Measurements from ENCODE around the gene DDN.

DDN gene

DNA sequence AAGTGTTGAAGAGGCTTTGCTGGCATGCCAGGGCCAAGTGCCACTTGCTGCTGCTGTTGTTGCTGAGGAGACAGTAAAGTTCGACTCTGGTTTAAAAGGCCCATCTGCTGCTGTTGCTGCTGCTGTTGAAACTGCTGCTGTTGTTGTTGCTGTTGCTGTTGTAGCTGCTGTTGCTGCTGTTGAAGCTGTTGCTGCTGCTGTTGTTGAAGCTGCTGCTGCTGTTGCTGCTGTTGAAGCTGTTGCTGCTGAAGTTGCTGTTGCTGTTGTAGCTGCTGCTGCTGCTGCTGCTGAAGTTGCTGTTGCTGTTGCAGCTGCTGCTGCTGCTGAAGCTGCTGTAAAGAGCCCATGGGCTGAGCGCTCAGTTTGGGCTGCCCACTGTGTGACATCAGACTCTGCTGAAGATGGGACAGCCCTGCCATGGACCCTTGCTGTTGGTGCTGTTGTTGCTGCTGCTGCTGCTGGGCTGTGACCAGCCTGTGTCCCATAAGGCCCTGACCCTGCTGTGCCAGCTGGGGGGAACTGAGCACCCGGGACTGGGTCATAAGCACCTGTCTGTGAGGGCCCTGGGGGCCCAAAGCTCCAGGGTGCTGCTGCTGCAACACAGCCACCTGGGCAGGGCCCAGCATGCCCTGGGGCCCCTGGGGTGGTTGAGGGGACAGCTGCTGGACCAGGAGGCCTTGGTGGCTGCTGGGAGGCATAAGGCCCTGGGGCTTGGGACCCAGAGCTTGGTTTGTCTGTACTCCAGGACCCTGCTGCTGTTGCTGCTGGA lies 33.7 kb upstream of the DDN start:
- in situ Hi-C loops (cut with HindIII; ENCODE audit: low pct_ligation_motif_present, low pct_unique_long_range_greater_than_20kb, low sequenced_read_pairs) = no loop called here
- no peak for DNase-seq

DNA sequence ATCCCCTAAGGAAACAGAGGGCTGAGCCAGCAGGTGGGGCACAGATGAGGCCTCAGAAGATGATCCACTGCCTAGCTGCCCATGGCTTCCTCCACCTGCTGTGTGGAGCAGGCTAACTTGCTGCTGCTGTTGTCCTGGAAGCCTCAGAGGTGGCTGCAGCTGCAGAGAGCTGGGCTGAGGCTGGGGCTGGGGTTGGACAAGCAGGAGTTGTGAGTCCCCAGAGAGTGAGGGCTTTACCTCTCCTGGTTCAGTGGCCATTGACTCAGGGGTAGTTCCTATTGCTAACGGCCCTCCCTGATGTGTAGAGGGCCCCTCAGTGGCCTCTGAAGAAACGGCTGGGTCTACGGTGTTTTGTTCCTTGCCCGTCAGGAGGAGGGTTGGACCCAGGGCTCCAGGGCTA lies 33.1 kb upstream of the DDN start:
- no peak for DNase-seq
- in situ Hi-C loops (cut with HindIII; ENCODE audit: low pct_ligation_motif_present, low pct_unique_long_range_greater_than_20kb, low sequenced_read_pairs) = no loop called here

DNA sequence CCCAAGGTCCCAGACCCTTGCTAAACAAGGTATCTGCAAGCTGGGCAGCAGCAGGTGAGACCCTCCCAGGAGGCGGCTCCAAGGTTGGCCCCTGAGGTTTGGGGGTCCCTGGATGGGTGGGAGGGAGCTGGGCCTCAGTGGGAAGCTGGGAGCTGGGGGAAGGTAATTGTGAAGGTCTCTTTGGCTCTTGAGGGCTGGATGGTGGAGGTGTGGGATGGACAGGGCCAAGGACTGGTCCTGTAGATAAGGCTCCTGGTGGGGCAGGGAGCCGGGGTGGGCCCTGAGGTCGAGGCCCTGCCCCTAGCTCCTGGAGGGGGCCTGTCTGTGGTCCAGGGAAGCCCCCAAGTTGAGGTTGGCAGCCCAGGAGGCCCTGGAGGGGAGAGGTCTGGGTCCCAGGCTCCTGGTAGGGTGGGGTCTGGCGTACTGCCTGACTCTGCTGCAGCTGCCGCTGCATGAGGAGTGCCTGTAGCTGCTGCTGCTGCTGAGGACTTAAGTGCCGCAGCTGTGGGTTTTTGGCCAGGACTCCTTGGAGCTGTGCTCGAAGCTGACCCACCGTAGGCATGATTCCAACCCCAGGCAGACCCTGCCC lies 32.5 kb upstream of the DDN start:
- in situ Hi-C loops (cut with HindIII; ENCODE audit: low pct_ligation_motif_present, low pct_unique_long_range_greater_than_20kb, low sequenced_read_pairs) = no loop called here
- DNase-seq = no peak

DNA sequence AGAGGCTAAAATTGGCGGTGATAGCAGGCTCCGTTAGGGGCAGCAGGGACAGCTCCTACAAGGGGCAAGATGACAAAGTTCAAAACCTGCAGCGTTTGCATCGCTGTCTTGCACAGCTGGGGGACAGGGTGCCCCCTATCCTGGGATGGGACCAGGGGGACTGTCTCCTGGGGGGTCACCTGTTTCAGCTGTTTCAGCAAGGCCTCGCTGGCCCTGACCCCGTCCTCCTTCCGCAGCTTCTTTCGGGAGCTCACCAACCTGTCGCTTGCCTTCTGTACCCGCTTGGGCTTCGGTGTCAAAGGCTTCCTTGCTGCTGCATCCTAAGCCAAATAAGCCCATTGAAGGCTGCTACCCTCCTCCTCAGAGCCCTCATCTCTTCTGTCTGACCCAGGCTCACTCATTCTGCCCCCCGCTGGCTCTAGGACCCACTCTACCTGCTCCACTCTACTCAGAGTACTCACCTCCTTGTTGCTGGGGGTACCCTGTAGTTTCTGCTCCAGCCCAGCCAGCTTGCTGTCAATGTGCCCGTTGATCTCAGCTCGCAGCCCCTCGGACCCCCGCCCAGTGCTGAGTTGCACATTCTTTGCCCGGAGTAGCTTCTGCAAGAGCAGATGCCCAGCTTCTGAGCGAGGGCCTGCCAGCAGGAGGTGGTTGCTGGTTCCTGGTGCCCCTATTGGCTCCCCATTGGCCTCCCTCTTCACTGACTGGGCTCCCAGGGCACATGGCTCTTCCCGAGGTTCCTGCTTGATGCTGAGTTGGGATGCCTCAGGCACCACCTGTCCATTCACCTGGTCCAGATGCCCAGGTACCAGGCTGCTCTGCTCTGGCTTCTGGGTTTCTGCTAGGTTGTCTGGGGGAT lies 31.8 kb upstream of the DDN start:
- no peak for DNase-seq
- in situ Hi-C loops (cut with HindIII; ENCODE audit: low pct_ligation_motif_present, low pct_unique_long_range_greater_than_20kb, low sequenced_read_pairs) = no loop called here

DNA sequence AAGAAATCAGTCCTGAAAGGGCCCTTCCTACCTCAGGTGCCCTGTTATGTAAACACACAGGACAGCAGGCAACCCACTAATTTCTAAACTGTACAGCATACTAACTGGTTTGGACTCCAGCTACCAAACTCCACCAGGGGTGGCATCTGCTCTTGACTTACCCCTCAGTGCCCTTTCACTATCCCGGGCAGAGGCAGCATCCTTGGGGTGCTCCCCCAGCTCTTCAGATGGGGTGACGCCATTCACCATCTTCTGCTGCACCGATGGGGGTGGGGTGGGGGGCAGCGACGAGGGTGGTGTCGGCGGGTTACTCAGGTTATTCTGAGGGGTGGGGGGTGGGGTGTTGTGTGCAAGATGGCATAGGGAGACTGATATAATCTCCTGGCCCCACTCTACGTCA lies 30.9 kb upstream of the DDN start:
- in situ Hi-C loops (cut with HindIII; ENCODE audit: low pct_ligation_motif_present, low pct_unique_long_range_greater_than_20kb, low sequenced_read_pairs) = no loop called here
- no peak for DNase-seq

DNA sequence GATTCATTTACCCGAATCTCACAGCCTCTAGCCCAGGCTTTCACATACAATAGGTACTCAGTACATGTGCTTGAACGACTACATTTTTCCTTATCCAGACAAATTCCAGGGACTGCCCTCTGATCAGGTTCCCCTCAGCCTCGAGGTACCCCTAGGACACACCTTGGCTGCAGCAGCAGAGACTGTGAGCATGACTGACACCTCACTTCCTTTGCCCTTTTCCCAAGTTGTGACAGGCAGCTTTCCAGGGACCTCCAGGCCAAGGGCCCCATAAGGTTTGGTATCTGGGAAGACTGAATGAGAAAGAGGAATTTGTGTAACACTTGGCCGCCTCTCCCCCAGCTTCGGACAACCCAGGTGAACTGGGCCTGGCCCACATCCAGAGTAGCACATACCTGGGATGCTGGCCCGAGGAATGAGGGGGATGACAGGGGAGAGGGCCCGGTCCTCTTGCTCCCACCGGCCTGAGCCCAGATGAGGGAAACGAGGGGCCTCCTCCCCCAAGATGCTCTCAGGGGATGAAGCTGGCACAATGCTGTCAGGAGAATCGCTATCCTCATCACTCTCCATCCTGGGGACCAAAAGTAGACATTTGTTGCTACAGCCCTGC lies 29.6 kb upstream of the DDN start:
- in situ Hi-C loops (cut with HindIII; ENCODE audit: low pct_ligation_motif_present, low pct_unique_long_range_greater_than_20kb, low sequenced_read_pairs) = no loop called here
- no peak for DNase-seq

DNA sequence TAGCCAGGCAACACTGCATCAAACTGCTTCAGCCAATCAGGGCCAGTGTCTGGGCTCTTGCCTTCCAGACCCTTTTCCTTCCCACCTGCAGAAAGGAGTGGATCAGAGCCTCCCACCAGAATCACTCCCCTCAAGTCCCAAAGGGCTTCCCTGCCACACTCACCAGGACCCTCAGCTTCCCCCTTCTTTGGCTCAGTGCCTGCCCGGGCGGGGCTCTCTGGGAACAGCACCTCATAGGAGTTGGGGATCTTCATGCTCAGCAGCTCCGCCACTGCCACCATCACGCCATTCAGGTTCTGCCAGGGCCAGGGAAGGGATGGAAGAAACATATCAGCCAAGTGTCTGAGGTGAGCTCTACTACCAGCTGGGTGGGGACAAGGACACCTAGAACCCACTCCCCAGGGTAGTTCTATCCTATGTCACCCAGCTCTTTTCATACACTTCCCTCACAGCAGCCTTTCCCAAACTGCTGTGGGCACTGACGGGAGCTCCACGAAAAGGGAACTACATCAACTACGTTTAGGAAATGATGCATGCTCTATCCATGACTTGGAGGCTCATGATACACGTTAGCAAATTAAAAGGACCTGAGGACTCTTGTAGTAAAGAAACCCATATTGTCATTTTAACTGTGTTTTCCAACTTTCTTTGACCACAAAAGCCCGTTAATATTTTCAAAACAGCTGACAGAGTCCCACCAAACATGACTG lies 28.8 kb upstream of the DDN start:
- in situ Hi-C loops (cut with HindIII; ENCODE audit: low pct_ligation_motif_present, low pct_unique_long_range_greater_than_20kb, low sequenced_read_pairs) = no loop called here
- DNase-seq = no peak

DNA sequence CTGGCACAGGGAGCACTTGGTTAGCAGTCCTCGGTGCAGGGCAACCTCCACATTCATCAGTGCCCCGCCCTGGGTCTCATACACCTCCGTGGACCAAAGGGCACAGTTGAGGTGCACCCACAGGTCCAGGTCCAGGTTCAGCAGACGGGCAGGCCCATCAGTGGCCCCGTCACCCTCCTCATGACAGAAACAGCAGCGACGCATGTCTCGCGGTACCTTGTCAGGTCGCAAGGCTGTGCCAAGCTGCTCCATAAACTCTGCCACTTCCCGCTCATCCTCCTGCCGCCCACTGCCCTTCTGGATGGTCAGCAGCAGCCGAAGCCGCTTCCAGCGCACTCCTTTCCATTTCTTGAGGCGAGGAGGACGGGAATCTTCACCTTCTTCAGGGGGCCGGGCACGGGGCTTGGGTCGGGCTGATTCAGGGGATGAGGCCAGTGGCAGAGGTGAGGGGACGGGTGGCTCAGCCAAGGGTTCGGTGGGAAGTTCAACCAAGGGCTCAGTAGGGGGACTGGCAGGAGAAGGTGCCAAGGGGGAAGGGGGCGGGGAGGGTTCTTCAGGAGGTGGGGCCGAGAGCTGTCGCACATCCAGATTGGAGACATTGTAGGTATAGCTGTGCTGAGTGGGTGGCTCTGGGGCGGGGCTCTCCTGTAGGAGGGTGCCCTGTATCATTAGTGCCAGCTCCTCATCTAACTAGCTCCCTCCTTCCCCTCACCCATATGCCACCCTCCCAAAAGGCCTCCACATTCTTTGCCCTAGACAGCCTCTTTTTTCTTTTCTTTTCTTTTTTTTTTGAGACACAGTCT lies 27.7 kb upstream of the DDN start:
- no peak for DNase-seq
- in situ Hi-C loops (cut with HindIII; ENCODE audit: low pct_ligation_motif_present, low pct_unique_long_range_greater_than_20kb, low sequenced_read_pairs) = no loop called here

DNA sequence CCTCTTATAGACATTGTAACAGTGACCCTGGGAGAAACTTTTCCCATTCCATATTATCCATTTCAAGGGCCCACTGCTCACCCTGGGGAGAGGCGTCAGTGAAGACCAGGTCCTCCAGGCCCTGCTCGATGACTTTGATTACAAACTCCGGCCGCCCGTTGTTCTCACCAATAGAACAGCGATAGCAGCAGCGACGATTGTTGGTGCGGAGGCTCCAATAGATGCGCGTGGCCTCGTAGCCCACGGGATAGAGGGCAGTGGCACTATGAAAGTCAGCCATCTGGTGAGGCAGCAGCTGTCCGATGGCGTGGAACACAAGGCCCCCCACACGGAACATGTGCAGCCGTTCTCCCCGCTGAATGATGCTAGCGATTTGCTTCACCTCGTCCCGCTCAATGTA lies 26.9 kb upstream of the DDN start:
- DNase-seq = no peak
- in situ Hi-C loops (cut with HindIII; ENCODE audit: low pct_ligation_motif_present, low pct_unique_long_range_greater_than_20kb, low sequenced_read_pairs) = no loop called here

DNA sequence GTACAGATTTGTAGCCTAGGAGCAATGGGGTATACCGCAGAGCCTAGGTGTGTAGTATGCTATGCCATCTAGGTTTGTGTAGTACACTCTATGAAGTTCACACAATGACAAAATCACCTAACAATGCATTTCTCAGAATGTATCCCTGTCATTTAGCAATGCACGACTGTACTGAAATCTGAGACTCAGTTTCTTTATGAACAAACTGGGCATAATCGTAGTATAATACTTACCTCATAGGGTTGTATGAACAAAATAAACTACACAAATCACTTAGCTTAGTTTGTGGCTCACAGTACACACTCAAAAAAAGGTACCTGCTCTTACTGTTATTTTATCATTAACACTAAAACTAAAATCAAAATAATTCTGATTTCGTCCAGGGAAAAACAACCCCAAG lies 26.3 kb upstream of the DDN start:
- in situ Hi-C loops (cut with HindIII; ENCODE audit: low pct_ligation_motif_present, low pct_unique_long_range_greater_than_20kb, low sequenced_read_pairs) = no loop called here
- DNase-seq = no peak

DNA sequence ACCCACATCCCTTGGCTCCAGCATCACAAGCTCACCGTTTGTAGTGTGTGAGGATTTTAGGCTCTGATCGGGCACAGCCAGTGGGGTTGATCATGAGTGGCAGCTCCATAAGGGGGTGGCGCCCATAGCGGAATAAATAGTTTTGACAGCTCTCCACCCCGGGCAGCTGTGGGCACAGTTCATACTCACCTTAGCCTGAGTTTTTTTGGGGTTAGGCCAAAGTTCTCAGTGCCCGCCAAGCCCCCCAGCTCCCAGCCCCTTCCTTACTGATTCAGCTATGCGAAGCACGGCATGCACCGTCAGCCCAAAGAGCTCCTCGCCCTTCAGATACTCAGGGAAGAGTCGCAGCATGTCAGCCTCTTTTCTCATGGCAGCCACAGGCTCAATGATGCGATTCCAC lies 25.4 kb upstream of the DDN start:
- in situ Hi-C loops (cut with HindIII; ENCODE audit: low pct_ligation_motif_present, low pct_unique_long_range_greater_than_20kb, low sequenced_read_pairs) = no loop called here
- DNase-seq = no peak

DNA sequence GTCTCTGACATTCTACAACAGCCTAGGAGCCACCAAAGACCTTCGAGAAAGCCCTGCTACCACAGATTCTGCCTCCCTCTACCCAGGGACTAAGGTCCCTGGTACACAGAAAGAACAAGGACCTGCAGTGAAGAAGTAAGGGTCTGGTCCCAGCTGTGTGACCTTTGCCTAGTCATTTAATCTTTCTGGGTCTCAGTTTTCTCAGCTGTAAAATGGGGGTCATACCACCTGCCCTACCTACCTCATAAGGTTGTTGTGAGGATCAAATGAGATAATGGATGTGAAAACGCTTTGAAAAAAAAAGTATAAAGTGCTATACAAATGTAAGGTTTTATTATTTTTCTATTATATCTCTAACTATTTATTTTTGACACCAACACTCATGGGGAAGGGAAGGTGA lies 24.6 kb upstream of the DDN start:
- DNase-seq = no peak
- in situ Hi-C loops (cut with HindIII; ENCODE audit: low pct_ligation_motif_present, low pct_unique_long_range_greater_than_20kb, low sequenced_read_pairs) = no loop called here

DNA sequence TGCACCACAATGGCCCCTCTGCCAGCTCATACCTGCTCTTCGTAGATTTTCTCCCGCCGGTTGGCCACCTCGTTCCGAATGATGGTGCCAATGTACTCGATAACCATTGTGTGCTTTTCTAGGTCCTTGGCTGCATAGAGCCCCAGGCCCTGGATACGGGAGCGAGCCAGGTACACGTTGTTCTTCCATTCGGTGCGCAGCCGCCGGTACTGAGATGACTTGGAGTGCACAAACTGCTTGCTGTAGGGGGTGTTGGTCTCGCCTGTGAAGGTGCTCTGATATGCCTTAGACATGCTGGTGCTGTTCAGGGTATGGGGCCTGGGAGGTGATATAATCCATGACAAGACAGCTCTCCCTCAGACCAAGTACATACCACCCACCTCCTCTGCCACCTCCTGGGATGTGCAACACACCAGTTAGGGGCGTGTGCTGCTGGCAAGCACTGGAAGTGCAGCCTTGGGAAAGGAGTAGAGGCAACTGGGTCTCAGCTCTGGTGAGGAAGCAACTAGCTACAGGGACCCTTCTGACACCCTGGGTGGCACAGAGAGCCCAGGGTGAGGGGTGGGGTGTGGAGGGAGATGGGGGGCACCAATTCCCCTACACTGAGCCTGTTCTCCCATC lies 23.5 kb upstream of the DDN start:
- in situ Hi-C loops (cut with HindIII; ENCODE audit: low pct_ligation_motif_present, low pct_unique_long_range_greater_than_20kb, low sequenced_read_pairs) = no loop called here
- no peak for DNase-seq

DNA sequence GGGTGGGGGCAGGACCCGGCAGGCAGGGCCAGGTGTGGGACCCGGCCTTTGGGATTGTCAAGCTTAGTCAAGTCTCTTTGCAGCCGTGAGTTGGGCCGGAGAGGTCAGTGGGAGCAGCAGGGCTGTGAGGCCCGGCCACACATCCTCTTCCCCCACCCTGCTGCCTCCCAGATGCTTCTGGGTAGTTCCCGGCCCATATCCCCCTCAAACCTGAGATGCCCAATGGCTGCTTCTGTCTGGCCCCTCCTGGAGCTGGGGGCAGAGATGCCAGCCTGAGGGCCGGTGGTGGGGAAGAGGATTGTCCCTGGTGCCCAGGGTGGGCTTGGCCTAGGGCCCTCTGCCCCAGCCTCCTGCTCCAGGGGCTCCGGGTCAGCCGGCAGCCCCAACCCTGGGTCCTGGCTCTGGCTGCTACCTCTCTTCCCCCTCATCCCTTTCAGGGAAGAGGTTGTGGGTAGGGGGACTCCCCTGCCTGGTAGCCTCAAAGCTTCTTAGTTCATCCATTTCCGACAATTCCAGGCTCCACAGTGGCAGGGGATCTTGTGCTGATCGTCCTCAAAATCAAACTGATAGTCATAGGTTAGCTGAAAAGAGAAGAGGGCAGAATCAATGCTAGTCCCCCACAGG lies 22.2 kb upstream of the DDN start:
- DNase-seq = no peak
- in situ Hi-C loops (cut with HindIII; ENCODE audit: low pct_ligation_motif_present, low pct_unique_long_range_greater_than_20kb, low sequenced_read_pairs) = no loop called here

DNA sequence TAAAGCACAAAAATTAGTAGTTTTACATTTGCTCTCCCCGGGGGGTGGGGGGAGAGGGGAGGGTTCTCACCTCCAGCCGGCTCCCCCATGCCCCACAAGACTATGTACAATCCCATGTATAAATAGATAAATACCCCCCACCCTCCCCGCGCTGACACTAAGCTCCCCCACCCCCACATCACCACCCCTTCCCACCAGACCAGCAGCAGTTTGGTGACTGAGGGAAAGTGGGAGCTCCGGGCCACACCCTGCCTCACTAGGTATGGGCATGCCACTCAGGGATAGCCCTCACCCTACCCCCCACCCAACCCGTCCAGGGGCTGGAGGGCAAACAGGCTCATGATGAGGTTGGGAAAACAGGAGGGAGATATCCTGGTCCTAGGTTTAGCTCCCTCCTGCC lies 21.3 kb upstream of the DDN start:
- in situ Hi-C loops (cut with HindIII; ENCODE audit: low pct_ligation_motif_present, low pct_unique_long_range_greater_than_20kb, low sequenced_read_pairs) = no loop called here
- DNase-seq = no peak

DNA sequence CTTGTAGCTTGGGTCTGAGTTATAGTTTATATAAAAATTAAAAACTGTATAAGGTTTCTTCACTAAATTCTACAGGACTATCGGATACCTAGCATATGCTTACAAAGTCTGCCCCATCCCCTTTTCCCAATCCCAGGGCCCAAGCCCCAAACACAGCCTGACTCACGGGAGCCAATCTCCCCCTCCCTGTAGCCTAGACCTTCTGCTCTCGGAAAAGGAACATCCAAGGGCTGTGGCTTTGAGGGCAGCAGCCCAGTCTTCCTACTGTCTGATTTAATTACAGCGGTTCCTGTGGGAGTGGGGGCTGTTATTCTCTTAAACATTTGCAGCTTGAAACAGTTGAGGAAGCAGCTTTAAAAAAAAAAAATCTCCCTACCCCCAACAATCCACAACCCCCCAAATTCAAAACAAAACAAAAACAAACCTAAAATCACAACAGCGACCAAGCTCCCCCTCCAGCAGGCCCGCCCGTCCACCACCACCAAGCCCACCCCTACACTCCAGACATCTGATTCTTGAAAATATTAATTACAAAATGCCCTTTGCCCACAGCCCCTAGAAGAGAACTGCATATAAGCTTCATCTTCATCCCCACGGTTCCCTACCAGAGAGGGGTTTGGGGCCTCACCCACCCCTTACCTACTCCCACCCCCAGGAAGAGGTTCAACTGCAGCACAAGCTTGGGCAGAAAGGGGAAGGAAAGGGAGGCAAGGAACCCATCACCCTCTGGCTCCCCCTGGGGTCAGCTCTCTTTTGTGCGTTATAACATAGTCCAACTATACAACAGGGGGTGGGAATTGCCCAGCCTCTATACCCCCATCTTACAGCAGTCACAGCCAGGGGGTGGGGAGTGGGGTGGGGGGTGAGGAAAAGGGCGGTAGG lies 20.5 kb upstream of the DDN start:
- in situ Hi-C loops (cut with HindIII; ENCODE audit: low pct_ligation_motif_present, low pct_unique_long_range_greater_than_20kb, low sequenced_read_pairs) = no loop called here
- DNase-seq = peak; percentile 82

DNA sequence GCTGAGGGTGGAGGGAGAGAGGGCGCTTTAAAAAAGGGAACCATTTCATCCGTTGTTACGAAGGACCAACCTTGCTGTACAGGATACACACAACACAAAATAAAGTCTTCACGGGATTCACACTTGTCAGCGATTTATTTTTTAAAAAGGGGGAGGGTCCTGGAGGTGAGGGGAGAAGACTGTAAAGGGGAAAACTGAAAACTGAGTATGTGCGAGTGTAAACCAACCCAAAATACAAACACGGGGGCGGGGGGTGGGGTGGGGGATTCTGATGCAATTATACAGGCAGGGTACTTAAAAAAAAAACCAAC lies 19.9 kb upstream of the DDN start:
- in situ Hi-C loops (cut with HindIII; ENCODE audit: low pct_ligation_motif_present, low pct_unique_long_range_greater_than_20kb, low sequenced_read_pairs) = no loop called here
- DNase-seq = no peak
